HG03575 (cell line): Measurements from ENCODE around the gene N4BP3.
"Not testable (repeated sequence)": the region's sequence is repeated elsewhere in the genome, so short reads cannot be mapped to it uniquely, and the experiment has no call there.

Experiments
- ATAC-seq: cut with Tn5 transposase; IDR thresholded peaks from one replicate; pipeline ENCODE4 v1.9.1; 2021; ENCODE audit not compliant: unreplicated experiment, insufficient number of reproducible peaks, low FRiP score; ENCODE audit errors: extremely low read depth

The N4BP3 gene

DNA sequence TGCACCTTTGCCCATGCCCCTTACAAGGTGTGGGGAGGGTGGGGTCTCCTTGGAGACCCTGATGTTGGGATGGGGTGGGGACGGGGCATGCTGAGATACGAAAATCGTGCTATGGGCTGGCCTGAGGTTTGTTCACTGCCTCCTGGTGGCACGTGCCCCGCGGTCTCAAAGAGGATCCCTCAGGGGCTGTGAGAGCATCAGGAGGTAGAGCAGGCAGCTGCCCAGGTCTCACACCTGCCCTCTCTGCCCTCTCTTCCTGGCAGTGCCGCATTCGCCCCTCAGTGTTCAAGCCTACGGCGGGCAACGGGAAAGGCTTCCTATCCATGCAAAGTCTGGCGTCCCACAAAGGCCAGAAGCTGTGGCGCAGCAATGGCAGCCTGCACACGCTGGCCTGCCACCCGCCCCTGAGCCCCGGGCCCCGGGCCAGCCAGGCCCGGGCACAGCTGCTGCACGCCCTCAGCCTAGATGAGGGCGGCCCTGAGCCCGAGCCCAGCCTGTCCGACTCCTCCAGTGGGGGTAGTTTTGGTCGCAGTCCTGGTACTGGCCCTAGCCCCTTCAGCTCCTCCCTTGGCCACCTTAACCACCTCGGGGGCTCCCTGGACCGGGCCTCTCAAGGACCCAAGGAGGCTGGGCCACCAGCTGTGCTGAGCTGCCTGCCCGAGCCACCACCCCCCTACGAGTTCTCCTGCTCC lies 6.7 kb downstream of the N4BP3 start:
- no peak for ATAC-seq

DNA sequence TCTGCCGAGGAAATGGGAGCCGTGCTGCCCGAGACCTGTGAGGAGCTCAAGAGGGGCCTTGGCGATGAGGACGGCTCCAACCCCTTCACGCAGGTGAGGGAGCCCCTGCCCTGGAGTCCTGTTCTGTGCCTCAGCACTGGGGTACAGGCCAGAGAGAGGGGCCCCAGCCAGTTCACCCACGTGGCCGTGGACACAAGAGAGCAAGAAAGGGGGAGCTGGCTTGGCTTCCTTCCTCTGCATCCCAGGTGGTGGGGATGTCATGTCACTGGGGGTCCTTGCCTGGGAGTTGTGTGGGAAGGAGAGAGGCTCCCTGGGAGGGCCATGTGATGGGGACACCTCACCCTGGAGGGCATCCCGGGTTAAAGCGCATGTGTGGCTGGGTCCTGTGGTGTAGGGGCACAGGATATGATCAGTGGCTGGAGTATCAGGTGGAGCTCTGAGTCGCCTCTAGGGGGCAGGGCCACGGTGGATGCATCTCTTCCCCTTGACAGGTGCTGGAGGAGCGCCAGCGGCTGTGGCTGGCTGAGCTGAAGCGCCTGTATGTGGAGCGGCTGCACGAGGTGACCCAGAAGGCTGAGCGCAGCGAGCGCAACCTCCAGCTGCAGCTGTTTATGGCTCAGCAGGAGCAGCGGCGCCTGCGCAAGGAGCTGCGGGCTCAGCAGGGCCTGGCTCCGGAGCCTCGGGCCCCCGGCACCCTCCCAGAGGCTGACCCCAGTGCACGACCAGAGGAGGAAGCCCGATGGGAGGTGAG lies 7.5 kb downstream of the N4BP3 start:
- ATAC-seq = peak; percentile 67

DNA sequence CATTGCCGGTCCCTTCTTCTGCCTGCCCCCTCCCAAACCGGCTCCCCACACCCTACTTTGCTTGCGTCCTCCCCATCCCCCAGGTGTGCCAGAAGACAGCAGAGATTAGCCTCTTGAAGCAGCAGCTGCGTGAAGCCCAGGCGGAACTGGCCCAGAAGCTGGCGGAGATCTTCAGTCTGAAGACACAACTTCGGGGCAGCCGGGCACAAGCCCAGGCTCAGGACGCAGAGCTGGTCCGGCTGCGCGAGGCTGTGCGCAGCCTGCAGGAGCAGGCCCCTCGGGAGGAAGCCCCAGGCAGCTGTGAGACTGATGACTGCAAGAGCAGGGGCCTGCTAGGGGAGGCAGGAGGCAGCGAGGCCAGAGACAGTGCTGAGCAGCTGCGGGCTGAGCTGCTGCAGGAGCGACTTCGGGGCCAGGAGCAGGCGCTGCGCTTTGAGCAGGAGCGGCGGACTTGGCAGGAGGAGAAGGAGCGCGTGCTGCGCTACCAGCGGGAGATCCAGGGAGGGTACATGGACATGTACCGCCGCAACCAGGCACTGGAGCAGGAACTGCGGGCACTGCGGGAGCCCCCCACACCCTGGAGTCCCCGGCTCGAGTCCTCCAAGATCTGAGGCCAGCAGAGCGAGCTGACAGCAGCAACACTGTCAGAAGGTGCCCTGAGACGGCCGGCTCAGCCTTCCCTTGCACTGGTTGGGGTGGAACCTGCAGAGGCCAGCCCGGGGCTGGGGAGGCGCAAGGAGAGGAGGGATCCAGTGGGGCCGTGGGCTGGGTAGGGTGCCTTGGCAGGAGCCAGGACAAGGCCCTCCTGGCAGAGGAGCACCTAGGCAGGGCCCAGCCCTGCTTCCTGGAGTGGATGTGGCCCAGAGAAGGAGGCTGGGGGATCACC lies 8.3 kb downstream of the N4BP3 start:
- no peak for ATAC-seq

DNA sequence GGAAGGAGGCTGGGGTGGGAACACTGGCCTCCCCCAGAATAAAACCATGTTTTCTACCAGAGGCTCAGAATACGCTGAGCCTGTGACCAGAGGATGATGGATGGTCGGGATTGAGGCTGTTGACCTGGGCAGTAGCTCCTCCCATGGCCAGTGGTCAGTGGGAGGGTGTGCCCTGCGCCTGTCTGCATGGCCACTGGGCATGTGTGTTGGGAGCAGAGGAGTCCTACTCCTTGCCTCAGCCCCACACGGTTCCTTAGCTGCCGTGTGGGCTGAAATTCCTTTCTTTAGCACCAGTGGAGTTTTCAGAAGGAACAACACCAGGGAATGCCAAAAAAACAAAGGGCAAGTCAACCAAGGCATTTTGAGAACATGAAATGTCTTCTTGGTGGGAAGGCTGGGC lies 9.0 kb downstream of the N4BP3 start:
- no peak for ATAC-seq

DNA sequence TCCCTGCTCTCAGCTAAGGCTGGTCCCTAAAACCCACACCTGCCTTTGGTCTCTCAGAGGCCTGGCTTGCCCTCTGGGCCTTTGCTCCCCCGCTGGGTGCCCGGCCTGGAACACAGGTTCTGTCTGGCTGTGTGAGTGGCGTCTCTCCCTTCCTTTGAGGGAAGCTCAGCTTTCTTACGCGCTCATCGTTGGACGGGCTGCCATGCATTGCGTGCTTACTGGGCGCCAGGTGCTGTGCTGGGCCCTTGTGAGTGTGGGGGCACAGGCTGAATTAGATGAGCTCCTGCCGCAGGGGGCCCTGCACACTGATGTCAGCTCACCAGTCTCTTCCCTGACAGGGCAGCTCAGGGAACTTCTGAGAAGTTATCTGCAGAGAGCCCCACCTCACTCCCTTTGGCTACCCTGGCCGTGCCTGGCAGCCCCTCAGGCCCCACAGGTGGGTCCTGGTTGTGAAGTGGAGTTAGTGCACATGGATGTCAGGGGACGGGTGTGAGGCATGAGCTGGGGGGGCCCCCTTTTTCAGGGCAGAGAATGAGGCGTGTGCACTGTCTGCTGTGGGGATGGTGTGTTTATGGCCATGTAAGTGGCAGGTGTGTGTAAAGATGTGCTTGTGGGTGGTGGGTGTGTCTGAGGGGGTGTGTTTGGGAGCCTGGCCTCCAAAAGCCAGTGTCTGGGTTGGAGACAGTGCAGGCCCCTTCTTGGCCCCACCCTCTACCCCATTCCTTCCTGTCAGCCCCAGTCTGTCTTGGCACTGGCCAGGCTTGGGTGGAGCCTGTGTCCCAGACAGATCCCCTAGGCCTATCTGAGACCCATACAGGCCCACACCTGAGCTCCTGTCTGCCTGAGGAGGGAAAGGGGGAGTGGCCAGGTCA lies 10.0 kb downstream of the N4BP3 start:
- no peak for ATAC-seq

DNA sequence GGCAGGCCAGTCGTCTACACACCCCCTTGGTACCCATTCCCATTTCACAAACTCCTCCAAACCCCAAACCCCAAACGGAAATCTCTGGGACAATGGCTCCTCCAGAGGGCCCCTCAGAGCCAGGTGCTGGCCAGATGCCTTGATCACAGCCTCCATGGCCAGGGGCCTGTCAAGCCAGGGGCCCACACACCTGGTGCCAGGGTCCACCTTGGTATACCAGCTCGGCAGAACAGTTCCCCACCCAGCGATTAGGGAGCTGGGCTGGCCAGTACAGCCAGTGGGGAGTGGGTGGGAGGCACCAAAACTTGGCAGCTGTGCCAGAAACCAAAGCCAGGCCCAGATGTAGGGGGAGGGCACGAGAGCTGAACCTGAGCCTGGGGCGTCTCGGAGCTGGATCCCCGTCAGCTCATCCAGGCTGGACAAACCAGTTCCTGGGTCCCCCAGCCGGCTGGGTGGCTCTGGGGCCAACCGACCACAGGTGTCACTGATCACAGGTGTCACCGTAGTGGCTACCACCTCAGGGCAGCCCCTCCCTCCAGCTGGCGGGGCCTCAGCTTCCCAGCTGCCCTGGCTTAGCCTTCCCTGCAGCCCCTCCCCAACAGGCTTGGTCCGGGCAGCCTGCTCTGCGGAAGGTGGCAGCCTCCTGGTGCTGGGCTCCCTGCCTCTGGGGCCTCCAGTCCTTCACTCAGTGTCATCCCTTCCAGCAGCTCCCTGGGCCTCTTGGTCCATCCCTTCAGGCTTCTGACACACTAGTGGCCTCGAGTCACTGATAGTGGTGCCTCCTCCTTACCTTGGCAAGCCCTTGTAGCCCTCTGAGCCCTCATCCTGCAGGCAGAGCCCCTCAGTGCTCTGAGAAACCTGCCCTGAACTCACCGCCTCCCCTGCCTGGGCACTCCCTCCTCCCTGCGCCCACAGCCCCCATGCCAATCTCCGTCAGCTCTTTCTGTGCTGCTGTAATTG lies 10.9 kb downstream of the N4BP3 start:
- ATAC-seq = no peak

DNA sequence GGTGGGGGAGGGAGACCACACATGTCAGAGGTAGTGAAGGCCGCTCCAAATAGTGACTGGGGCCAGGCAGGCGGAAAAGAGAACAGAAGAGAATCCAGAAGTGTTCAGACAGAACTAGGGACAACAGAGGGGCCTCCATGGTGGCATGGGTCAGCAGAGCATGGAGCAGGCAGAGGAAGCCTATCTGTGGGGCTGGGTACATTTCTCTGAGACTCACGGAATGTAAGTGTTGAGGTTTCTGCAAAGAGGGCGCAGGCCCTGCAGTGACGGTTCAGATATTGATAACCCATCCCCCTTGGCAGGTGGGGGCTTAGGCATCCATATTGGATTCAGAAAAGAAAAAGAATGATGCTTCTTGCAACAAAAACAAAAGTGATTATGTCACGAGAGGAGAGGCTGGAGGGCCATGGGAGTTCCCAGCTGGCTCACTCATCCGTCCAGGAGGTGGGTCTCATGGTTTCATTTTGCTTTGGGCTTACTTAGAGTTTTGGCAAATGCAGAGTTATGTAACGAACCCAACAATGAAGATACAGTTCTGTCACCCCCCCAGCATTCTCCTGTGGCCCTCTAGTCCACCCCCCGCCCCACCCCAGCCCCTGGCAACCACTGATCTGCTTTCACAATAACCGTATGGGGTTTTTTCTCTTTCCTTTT lies 12.0 kb downstream of the N4BP3 start:
- ATAC-seq = no peak

DNA sequence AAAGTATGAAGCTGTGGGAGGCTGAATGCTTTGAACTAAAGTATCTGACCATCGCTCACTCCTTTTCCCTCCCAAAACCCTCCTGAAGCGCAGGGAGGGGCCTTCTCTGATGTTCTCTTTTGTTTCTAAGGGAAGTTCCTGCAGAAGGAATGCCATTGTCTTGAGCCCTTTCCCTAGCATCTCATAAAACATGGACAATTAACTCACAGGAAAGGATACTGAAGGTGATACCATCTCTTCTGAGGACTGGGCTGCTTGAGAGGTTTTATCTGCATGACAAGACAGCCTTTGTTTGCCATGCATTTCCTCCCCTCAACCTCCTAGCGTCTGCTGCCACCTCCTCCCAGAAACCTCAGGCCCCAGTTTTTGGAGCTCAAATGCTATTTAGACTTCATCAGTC lies 13.2 kb downstream of the N4BP3 start:
- ATAC-seq = no peak

DNA sequence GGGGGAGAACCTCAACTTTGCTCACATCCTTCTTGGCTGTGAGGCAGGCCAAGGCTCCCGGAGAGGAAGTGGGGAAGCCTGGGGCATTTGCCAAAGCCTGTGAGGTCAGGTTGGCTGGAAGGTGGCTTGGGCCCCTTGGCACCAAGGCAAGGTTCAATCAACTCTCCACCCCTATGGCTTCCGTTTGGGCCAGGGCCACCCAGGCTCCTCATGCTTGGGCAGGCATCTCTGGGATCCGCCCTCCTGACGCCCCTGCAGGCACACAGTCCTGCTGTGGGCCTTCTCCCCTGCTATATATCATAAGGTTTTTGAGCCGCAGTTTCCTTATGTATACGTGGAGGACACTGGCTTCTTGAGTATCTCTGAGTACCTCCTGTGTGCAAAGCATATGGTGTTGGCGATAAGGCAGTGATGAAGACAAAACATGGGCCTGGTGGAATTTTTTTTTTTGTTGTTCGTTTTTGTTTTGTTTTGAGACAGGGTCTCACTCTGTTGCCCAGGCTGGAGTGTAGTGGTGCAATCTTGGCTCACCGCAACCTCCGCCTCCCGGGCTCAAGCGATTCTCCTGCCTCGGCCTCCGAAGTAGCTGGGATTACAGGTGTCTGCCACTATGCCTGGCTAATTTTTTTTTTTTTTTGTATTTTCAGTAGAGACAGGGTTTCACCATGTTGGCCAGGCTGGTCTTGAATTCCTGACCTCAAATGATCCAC lies 14.1 kb downstream of the N4BP3 start:
- ATAC-seq = not testable (repeated sequence)

DNA sequence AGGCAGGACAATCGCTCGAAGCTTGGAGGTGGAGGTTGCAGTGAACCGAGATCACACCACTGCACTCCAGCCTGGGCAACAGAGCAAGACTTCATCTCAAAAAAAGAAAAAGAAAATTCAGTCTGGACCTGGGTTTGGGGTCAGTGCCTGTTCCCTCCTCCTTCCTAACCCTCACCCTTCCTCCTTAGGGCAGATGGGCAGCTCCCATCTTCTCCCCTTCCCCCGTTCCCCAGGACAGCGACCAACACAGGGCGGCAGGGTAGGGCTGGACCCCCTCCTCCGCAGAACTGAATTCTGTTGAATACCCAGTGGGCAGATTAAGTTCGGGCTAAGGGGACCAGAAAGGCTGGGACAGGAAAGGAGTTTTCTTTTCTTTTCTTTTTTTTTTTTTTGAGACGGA lies 16.0 kb downstream of the N4BP3 start:
- no peak for ATAC-seq

DNA sequence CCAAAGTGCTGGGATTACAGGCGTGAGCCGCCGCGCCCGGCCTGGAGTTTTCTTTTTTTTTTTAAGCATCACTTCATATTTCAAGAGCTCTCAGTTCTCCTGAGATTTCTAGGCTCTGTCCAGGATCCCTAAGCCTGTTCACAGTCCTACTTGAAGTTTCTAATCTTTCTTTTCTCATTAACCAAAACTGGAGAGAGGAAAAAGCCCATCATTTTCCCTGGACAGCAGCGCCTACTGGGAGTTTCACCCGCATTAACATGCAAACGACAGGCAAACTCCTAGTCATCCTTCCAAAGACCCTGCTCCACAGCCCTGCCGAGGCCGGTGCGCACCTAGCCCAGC lies 16.9 kb downstream of the N4BP3 start:
- not testable (repeated sequence) for ATAC-seq

DNA sequence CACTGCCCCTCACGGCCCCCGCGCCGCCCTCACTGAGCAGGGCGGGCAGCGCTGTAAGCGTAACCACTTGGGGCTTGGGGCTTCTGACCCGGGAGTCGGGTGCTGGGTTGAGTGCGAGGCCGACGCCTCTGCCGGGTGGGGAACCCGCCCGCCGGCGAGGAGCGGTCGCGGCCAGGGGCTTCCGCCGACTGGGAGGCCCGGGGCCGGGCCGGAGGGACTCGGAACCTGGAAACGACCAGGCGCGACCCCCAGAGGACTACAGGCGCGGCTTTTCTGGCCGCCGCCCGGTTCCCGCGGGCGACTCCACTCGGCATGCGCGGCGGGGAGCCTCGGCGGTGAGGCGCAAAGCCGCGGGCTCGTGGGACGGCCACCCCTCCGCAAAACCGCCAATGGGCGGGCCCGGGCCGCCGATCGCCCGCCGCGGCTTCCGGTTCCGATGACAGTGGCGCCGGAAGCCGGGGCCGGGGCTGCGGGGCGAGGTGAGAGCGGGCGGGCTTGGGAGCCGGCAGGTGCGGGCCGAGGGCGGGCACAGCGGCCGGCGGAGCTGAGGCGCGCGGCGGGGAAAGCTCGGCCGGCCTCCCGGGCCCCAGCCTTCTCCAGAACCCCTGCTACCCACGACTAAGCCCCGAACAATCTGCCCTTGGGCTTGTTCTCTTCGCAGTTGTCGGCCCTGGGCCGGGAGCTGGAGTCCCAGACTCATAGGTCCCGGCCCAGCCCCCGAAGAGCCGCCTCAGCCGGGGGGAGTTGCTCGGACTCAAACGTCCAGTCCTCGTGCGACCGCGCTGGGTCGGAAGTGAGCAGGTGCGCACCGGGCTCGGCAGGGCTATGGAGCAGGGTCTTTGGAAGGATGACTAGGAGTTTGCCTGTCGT lies 17.5 kb downstream of the N4BP3 start, which contains the start of gene RMND5B:
RMND5B (plus strand) TSS at position 439 of the 870 bp plus-strand sequence. CDS start 7,106 bp downstream, outside the sequence.
- ATAC-seq = no peak

DNA sequence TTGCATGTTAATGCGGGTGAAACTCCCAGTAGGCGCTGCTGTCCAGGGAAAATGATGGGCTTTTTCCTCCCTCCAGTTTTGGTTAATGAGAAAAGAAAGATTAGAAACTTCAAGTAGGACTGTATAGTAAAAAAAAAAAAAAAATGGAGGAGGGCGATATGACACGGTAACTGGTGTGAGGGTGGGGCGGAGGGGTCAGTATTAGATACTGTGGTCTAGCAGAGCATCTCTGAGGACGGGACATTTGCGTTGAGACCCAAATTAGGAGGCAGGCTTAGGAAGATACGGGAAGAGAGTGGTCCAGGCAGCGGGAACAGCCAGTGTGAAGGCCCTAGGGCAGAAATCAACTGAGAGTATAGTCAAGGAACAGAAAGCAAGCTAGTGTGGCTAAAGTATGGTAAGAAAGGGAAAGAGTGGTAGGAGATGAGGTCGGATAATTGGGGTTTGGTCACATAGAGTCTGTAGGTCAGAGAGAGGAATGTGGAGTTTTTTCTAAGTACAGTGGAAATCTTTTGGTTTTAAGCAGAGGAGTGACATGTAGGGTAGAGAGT lies 18.2 kb downstream of the N4BP3 start:
- ATAC-seq = no peak

DNA sequence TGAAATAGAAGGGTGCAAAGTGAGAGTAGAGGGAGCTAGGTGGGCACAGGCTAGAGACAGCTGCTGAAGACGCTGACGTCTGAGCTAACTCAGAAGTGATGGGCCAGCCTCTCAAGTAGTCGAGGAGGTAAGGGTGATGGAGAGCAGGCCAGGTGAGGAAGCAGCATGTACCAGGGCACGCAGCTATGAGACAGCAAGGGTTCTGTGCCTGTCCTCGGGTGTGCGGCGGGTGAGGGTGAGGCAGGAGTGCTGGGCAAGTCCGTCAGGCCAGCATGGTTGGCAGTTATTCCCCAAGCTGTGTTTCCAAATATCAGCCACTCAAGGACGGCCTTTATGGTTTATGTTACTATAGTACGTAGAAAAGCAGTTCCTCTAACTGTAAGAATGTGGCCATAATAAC lies 23.7 kb downstream of the N4BP3 start:
- ATAC-seq = no peak

DNA sequence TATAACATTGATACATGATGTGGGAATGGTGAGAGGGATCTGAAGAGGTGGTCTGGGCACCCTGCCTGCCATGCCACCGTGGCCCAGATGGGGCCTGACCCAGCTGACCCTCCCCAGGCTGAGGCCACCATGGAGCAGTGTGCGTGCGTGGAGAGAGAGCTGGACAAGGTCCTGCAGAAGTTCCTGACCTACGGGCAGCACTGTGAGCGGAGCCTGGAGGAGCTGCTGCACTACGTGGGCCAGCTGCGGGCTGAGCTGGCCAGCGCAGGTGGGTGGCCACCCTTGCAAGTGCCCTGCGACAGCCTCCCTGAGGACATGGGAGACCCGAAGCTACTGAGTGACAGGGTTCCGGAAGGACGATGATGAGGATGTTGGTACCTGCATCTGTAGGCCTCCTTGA lies 24.7 kb downstream of the N4BP3 start:
- ATAC-seq = no peak

DNA sequence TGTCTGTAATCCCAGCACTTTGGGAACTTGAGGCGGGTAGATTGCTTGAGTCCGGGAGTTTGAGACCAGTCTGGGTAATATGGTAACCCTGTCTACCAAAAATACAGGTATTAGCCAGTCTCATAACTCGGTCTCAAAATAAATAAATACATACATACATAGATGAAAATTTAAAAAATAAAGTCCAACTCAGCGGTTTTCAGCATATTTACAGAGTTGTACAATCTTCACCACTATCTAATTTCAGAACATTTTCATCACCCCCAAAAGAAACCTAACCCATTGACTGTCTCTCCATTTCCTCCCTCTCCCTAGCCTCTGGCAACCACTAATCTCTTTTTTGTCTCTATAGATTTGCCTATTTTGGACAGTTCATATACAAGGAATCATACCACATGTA lies 28.2 kb downstream of the N4BP3 start:
- no peak for ATAC-seq
